ENCODE measurements around the gene OR2G6.
"Not testable (repeated sequence)": the region's sequence is repeated elsewhere in the genome, so short reads cannot be mapped to it uniquely, and the experiment has no call there.

OR2G6 gene

DNA sequence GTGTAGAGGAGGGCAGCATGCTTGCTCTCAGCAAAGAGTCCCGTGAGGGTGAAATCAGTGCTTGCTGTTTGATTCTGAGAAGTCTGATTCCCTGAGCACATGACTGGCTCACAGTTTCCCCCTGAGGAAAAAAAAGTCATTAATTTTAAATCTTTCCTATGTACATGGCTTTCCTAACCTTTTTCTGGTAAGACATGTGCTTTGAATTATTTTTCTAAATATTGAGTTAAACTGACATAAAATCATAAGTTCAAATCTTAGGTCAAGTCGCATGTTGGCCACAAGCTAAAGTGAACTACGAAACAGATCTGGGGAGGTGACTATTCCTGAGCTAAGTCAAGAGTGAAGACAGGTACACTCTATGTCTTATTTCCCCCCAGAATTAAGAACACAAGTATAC lies 66.8 kb downstream of the OR2G6 start, which contains the start of gene OR2T34:
Gene OR2T34 (minus strand): TSS at position 101 of the 400 bp plus-strand sequence. CDS start 0 bp downstream, at position 101.
- DNase-seq (ENCODE audit: low read depth, low spot score), result not testable (repeated sequence)

DNA sequence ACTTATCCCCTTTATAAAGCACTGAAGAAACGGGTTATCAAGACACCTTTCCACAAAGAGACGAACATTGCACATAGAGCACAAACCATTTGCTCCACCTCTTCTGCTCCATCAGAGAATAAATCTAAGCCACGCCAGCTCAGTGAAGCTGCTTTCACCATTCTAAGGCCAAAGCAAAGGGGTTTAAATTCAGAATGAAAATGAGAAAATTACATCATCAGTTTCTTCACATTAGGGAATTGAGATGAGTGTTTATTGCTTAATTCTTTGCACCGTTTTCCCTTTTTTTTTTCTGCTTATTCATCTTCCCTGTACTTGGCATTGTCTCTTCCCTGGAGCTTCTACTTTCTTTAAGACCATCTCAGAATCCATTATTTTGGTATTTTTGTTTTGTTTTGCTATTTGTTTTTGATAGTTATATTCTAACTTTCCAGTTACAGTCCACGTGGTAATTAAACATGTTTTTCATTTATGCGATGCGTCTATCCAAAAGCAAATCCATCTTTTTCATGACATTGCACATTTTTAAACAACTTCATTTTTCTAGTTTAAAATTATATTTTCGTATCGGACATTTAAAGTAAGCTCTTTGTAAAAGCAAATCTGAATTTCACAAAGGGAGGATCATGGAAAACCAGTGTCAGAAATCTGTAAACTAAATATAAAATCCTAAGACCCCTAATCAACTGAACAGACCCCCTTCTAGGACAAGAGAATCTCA lies 68.5 kb downstream of the OR2G6 start:
- DNase-seq (ENCODE audit: low read depth, low spot score), result no peak
